ENCODE results near the gene LTF. TPM values are rescaled to one million over a fixed set of nuclear protein-coding genes. Genes with fewer than 3 reads are reported as not detected.

Gene LTF
- total and polyA plus RNA-seq, 2 donors (not counting 1 experiment from before 2014, with no cell fraction given): 0.22 TPM; not detected in 1

DNA sequence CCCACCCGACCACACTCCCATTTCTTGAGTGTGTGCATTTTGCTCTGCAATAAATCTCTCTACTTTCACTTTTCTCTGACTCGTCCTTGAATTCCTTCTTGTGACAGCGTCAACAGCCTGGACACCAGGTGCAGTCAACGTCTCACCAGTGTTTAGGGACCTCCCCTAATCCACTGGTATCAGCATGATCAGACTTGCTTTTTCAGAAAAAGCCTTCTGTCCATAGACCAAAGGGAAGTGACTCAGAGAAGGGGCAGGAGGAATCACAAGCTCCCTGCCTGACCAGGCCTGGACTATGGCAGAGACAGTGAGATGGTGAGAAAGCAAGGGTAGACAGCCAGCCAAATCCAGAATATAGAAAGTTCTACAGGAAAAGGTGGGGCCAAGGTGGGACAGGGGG is 78.5 kb downstream of the LTF start:
- Histone ChIP-seq H3K9ac (ENCODE audit: low read length) (no peak overlapping the region), H3K27me3 (replicated peaks in 1 of 4; ENCODE audit: control extremely low read depth in 1 of 4, control insufficient read depth in 3 of 4, insufficient read depth in 4 of 4, low read length in 3 of 4) (no peaks in the 10 kb centered on the region), H3K4me3 (ENCODE audit: control extremely low read depth in 1 of 5, extremely low read depth in 1 of 5, insufficient read depth in 1 of 5, low read depth in 2 of 5, low read length in 4 of 5) (no peak overlapping the region), H3K9me3 (ENCODE audit: control extremely low read depth in 1 of 3, control insufficient read depth in 2 of 3, insufficient read depth in 1 of 3, low read length in 2 of 3) (no peaks in the 10 kb centered on the region), H3K79me2 (ENCODE audit: control insufficient read depth, insufficient read depth, low read length) (no peaks in the 10 kb centered on the region), H4K20me1 (ENCODE audit: control insufficient read depth, insufficient read depth, low read length, poor library complexity, severe bottlenecking) (no peaks in the 10 kb centered on the region), H3K4me2 (replicated peaks; ENCODE audit: low read depth, low read length, poor library complexity, severe bottlenecking) (no peak overlapping the region), H3K27ac (ENCODE audit: low read length in 2 of 2) (no peak overlapping the region), H2AFZ (ENCODE audit: insufficient read depth, low read depth, low read length, poor library complexity, severe bottlenecking) (no peak overlapping the region), H3K36me3 (replicated peaks in 1 of 2; ENCODE audit: control extremely low read depth in 1 of 2, control insufficient read depth in 1 of 2, extremely low read depth in 1 of 2, insufficient read depth in 2 of 2, low read length in 1 of 2) (no peaks in the 10 kb centered on the region), H3K4me1 (ENCODE audit: control insufficient read depth in 2 of 2, insufficient read depth in 2 of 2, low read length in 2 of 2) (peaks cover 33 to 37% of the 10 kb centered on the region in 2 donors)
- peaks cover 37% of the 10 kb centered on the region for H3K4me1 Mint-ChIP-seq
- no peak for DNase-seq
- no peak for TF ChIP-seq EZH2 (IDR thresholded peaks at IDR 0.05; ENCODE audit: borderline replicate concordance, insufficient read depth, low read depth, low read length, poor library complexity, severe bottlenecking)
- TF ChIP-seq, protein P1, sequence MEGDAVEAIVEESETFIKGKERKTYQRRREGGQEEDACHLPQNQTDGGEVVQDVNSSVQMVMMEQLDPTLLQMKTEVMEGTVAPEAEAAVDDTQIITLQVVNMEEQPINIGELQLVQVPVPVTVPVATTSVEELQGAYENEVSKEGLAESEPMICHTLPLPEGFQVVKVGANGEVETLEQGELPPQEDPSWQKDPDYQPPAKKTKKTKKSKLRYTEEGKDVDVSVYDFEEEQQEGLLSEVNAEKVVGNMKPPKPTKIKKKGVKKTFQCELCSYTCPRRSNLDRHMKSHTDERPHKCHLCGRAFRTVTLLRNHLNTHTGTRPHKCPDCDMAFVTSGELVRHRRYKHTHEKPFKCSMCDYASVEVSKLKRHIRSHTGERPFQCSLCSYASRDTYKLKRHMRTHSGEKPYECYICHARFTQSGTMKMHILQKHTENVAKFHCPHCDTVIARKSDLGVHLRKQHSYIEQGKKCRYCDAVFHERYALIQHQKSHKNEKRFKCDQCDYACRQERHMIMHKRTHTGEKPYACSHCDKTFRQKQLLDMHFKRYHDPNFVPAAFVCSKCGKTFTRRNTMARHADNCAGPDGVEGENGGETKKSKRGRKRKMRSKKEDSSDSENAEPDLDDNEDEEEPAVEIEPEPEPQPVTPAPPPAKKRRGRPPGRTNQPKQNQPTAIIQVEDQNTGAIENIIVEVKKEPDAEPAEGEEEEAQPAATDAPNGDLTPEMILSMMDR (IDR thresholded peaks at IDR 0.05): no peak
- ATAC-seq (ENCODE audit: low read depth): no peak
- CTCF ChIA-PET: interaction anchor here (1.8 kb wide), 1 partner anchor 8 kb away, joined by 8 read pairs; no protein-coding TSS in a partner anchor
- no peaks in the 10 kb centered on the region for H3K27me3 Mint-ChIP-seq
- H3K9me3 Mint-ChIP-seq (ENCODE audit: insufficient read depth): no peaks in the 10 kb centered on the region
- intact Hi-C loops (cut with micrococcal nuclease): no loop called here
- POLR2A ChIA-PET: no interaction called here
- WGBS (ENCODE audit: insufficient coverage): 10% methylated on average over 4 of the region's 4 CpGs
- H3K4me3 Mint-ChIP-seq: no peak overlapping the region
- H3K27ac Mint-ChIP-seq: no peak overlapping the region

Other genes starting within 250 kb of the LTF start
- gene CCR3, start 222.4 kb downstream of the LTF start, total RNA-seq: not detected in 2 replicates
- 0.13 and 0.19 TPM in 2 replicates for gene CCR3, start 222.4 kb downstream of the LTF start, polyA plus RNA-seq
- 0.34 and 0.75 TPM in 2 replicates for gene CCR2, start 110.8 kb downstream of the LTF start, total RNA-seq
- 0.23 and 0.82 TPM in 2 replicates for gene CCR2, start 110.8 kb downstream of the LTF start, polyA plus RNA-seq
- 0.15 and 0.17 TPM in 2 replicates for gene CCR5, start 94.0 kb downstream of the LTF start, total RNA-seq
- gene CCR5, start 94.0 kb downstream of the LTF start, polyA plus RNA-seq: 0.21 TPM in 1 of 2 replicates, not detected in the other
- 2.3 and 2.6 TPM in 2 replicates for gene CCRL2, start 57.6 kb downstream of the LTF start, total RNA-seq
- gene CCRL2, start 57.6 kb downstream of the LTF start, polyA plus RNA-seq: 2.8 and 3.3 TPM in 2 replicates
- not detected in 2 replicates for gene RTP3, start 33.1 kb upstream of the LTF start, total RNA-seq
- gene RTP3, start 33.1 kb upstream of the LTF start, polyA plus RNA-seq: not detected in 2 replicates
- not detected in 2 replicates for gene LRRC2, start 101.4 kb upstream of the LTF start, total RNA-seq
- 0.04 TPM in 1 of 2 replicates, not detected in the other for gene LRRC2, start 101.4 kb upstream of the LTF start, polyA plus RNA-seq
- not detected in 2 replicates for gene FAM240A, start 147.6 kb upstream of the LTF start, total RNA-seq
- gene FAM240A, start 147.6 kb upstream of the LTF start, polyA plus RNA-seq: not detected in 2 replicates
- gene ALS2CL, start 228.8 kb upstream of the LTF start, total RNA-seq: 0.22 and 0.34 TPM in 2 replicates
- gene ALS2CL, start 228.8 kb upstream of the LTF start, polyA plus RNA-seq: 0.30 and 1.0 TPM in 2 replicates
- not detected in 2 replicates for gene TMIE, start 236.5 kb upstream of the LTF start, total RNA-seq
- gene TMIE, start 236.5 kb upstream of the LTF start, polyA plus RNA-seq: not detected in 2 replicates